Fibroblast of lung (primary cell): ENCODE results near the gene CACNB2.

Experiments
- EZH2 ChIP-seq: IDR thresholded peaks from 2 replicates; pipeline ENCODE4 v1.5.1; 2012; ENCODE audit warnings: low read length, control low read depth, mild to moderate bottlenecking; ENCODE audit errors: missing control alignments
- TF ChIP-seq, protein P1 (sequence below), 2 donors: IDR thresholded peaks in 1 of 2; conservative IDR thresholded peaks in 1 of 2; 1 replicate in 1 of 2; 2 replicates in 1 of 2; pipeline ENCODE4 v1.5.1; 2011 to 2012; ENCODE audit warnings: low read length in 2 of 2, control low read depth in 1 of 2, inconsistent platforms in 1 of 2, low read depth in 1 of 2, mild to moderate bottlenecking in 1 of 2

DNA sequence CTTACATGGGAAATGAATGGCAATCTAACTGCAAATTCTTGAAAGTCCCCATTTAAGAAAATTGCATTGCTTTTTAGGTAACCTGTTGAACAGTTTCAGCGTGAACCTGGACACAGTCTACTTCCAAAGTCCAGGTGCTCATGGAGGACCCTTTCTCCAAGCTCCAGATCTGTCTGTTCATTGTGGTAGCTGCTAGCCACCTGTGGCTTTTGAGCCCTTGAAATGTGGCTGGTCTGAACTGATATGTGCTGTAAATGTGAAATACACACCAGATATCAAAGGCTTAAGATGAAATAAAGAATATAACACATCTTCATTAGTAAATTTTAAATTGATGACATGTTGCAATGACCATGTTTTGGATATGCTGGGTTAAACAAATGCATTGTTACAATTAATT lies 4.2 kb downstream of the CACNB2 start:
- TF ChIP-seq, protein P1, sequence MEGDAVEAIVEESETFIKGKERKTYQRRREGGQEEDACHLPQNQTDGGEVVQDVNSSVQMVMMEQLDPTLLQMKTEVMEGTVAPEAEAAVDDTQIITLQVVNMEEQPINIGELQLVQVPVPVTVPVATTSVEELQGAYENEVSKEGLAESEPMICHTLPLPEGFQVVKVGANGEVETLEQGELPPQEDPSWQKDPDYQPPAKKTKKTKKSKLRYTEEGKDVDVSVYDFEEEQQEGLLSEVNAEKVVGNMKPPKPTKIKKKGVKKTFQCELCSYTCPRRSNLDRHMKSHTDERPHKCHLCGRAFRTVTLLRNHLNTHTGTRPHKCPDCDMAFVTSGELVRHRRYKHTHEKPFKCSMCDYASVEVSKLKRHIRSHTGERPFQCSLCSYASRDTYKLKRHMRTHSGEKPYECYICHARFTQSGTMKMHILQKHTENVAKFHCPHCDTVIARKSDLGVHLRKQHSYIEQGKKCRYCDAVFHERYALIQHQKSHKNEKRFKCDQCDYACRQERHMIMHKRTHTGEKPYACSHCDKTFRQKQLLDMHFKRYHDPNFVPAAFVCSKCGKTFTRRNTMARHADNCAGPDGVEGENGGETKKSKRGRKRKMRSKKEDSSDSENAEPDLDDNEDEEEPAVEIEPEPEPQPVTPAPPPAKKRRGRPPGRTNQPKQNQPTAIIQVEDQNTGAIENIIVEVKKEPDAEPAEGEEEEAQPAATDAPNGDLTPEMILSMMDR (conservative IDR thresholded peaks at IDR 0.05 in 1 of 2, IDR thresholded peaks at IDR 0.05 in 1 of 2; ENCODE audit: low read depth in 1 of 2, low read length in 2 of 2), result no peak
- no peak for TF ChIP-seq EZH2
